ENCODE data around the gene MGAM2. TPM values are rescaled to one million over a fixed set of nuclear protein-coding genes. Genes with fewer than 3 reads are reported as not detected.
"Not testable (repeated sequence)": the region's sequence is repeated elsewhere in the genome, so short reads cannot be mapped to it uniquely, and the experiment has no call there.

The MGAM2 gene
- total and polyA plus RNA-seq, 4 donors = 0.09 to 0.59 (median 0.11) TPM

DNA sequence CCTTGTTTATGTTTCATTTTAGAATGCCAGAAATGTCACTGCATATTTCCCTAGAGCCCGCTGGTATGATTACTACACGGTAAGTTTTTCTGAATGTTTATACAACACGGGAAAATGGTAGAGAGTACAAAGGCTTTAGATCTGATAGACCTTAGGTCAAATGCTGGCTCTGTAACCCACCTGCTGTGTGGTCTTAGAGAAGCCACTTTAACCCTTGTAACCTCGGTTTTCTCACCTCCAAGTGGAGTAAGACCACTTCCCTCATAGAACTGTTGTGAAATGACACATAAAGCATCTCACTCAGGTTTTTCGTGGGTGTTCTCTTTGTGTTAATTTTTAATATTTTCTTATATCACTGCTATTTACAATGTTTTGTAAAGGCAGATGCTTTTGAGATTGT lies 13.9 kb upstream of the MGAM2 start:
- Histone ChIP-seq H3K36me3 (ENCODE audit: control insufficient read depth in 4 of 4, insufficient read depth in 3 of 4, low read depth in 1 of 4, low read length in 3 of 4) (no peaks in the 10 kb centered on the region), H3K27me3 (ENCODE audit: control insufficient read depth in 4 of 4, insufficient read depth in 4 of 4, low read length in 3 of 4) (no peaks in the 10 kb centered on the region), H3K4me1 (ENCODE audit: control insufficient read depth in 4 of 4, insufficient read depth in 4 of 4, low read length in 3 of 4) (no peaks in the 10 kb centered on the region), H3K9ac (ENCODE audit: low read depth in 1 of 2, low read length in 2 of 2) (no peak overlapping the region), H3K9me3 (ENCODE audit: control insufficient read depth in 4 of 4, low read length in 3 of 4) (no peaks in the 10 kb centered on the region), H3K4me3 (ENCODE audit: low read depth in 1 of 3, low read length in 3 of 3) (no peak overlapping the region), H3K27ac (ENCODE audit: low read depth in 1 of 2, low read length in 2 of 2) (no peak overlapping the region)
- DNase-seq (ENCODE audit: low spot score) = no peak
- TF ChIP-seq NR2F2 (IDR thresholded peaks at IDR 0.05) (no peak), EGR1 (IDR thresholded peaks at IDR 0.05; ENCODE audit: low read depth in 2 of 2) (no peak), YY1 (IDR thresholded peaks at IDR 0.05) (no peak), FOXA1 (IDR thresholded peaks at IDR 0.05) (no peak), HNF4G (IDR thresholded peaks at IDR 0.05) (no peak), FOXA2 (IDR thresholded peaks at IDR 0.05) (no peak), HNF4A (conservative IDR thresholded peaks at IDR 0.05) (no peak), RXRA (IDR thresholded peaks at IDR 0.05) (no peak), TAF1 (conservative IDR thresholded peaks at IDR 0.05) (no peak), JUND (IDR thresholded peaks at IDR 0.05) (no peak), RAD21 (IDR thresholded peaks at IDR 0.05) (no peak), GABPA (IDR thresholded peaks at IDR 0.05 in 1 of 2, conservative IDR thresholded peaks at IDR 0.05 in 1 of 2) (no peak)
- TF ChIP-seq, protein P1, sequence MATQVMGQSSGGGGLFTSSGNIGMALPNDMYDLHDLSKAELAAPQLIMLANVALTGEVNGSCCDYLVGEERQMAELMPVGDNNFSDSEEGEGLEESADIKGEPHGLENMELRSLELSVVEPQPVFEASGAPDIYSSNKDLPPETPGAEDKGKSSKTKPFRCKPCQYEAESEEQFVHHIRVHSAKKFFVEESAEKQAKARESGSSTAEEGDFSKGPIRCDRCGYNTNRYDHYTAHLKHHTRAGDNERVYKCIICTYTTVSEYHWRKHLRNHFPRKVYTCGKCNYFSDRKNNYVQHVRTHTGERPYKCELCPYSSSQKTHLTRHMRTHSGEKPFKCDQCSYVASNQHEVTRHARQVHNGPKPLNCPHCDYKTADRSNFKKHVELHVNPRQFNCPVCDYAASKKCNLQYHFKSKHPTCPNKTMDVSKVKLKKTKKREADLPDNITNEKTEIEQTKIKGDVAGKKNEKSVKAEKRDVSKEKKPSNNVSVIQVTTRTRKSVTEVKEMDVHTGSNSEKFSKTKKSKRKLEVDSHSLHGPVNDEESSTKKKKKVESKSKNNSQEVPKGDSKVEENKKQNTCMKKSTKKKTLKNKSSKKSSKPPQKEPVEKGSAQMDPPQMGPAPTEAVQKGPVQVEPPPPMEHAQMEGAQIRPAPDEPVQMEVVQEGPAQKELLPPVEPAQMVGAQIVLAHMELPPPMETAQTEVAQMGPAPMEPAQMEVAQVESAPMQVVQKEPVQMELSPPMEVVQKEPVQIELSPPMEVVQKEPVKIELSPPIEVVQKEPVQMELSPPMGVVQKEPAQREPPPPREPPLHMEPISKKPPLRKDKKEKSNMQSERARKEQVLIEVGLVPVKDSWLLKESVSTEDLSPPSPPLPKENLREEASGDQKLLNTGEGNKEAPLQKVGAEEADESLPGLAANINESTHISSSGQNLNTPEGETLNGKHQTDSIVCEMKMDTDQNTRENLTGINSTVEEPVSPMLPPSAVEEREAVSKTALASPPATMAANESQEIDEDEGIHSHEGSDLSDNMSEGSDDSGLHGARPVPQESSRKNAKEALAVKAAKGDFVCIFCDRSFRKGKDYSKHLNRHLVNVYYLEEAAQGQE (IDR thresholded peaks at IDR 0.05) = no peak
- TF ChIP-seq, protein P2, sequence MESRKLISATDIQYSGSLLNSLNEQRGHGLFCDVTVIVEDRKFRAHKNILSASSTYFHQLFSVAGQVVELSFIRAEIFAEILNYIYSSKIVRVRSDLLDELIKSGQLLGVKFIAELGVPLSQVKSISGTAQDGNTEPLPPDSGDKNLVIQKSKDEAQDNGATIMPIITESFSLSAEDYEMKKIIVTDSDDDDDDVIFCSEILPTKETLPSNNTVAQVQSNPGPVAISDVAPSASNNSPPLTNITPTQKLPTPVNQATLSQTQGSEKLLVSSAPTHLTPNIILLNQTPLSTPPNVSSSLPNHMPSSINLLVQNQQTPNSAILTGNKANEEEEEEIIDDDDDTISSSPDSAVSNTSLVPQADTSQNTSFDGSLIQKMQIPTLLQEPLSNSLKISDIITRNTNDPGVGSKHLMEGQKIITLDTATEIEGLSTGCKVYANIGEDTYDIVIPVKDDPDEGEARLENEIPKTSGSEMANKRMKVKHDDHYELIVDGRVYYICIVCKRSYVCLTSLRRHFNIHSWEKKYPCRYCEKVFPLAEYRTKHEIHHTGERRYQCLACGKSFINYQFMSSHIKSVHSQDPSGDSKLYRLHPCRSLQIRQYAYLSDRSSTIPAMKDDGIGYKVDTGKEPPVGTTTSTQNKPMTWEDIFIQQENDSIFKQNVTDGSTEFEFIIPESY (IDR thresholded peaks at IDR 0.05) = no peak
- TF ChIP-seq, protein P3, sequence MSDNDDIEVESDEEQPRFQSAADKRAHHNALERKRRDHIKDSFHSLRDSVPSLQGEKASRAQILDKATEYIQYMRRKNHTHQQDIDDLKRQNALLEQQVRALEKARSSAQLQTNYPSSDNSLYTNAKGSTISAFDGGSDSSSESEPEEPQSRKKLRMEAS (IDR thresholded peaks at IDR 0.05) = no peak
- WGBS = 69% methylated on average over 5 of the region's 5 CpGs

DNA sequence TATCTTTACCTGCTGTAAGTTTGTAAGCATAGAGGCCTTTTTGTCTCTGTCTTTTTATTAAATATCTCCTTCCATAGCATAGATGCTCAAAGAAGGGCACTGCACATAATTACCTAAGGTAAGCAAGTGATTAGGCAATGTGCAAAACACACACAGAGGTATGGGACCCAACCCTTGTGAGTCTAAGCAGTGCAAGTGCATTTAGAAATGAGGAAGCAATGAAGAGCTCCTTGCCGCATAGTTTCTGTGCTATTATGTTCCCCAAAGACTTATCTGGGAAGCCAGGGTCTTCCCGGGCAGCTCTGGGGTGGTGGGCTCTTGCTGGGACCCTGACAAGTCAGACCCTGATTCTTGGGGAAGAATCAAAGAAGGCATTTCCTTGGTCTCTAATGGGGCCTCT lies 13.5 kb upstream of the MGAM2 start:
- Histone ChIP-seq H3K4me1 (ENCODE audit: control insufficient read depth in 4 of 4, insufficient read depth in 4 of 4, low read length in 3 of 4) (no peaks in the 10 kb centered on the region), H3K9ac (ENCODE audit: low read depth in 1 of 2, low read length in 2 of 2) (no peak overlapping the region), H3K9me3 (ENCODE audit: control insufficient read depth in 4 of 4, low read length in 3 of 4) (no peaks in the 10 kb centered on the region), H3K27ac (ENCODE audit: low read depth in 1 of 2, low read length in 2 of 2) (no peak overlapping the region), H3K4me3 (ENCODE audit: low read depth in 1 of 3, low read length in 3 of 3) (no peak overlapping the region), H3K27me3 (ENCODE audit: control insufficient read depth in 4 of 4, insufficient read depth in 4 of 4, low read length in 3 of 4) (no peaks in the 10 kb centered on the region), H3K36me3 (ENCODE audit: control insufficient read depth in 4 of 4, insufficient read depth in 3 of 4, low read depth in 1 of 4, low read length in 3 of 4) (no peaks in the 10 kb centered on the region)
- WGBS = 41% methylated on average over 2 of the region's 2 CpGs
- TF ChIP-seq FOXA1 (IDR thresholded peaks at IDR 0.05) (no peak), RXRA (IDR thresholded peaks at IDR 0.05) (no peak), HNF4G (IDR thresholded peaks at IDR 0.05) (no peak), YY1 (IDR thresholded peaks at IDR 0.05) (no peak), EGR1 (IDR thresholded peaks at IDR 0.05; ENCODE audit: low read depth in 2 of 2) (no peak), FOXA2 (IDR thresholded peaks at IDR 0.05) (no peak), NR2F2 (IDR thresholded peaks at IDR 0.05) (no peak), HNF4A (conservative IDR thresholded peaks at IDR 0.05) (no peak), RAD21 (IDR thresholded peaks at IDR 0.05) (no peak), JUND (IDR thresholded peaks at IDR 0.05) (no peak), SP1 (IDR thresholded peaks at IDR 0.05) (no peak), TAF1 (conservative IDR thresholded peaks at IDR 0.05) (no peak)
- TF ChIP-seq, protein P2 (IDR thresholded peaks at IDR 0.05) = no peak
- TF ChIP-seq, protein P4, sequence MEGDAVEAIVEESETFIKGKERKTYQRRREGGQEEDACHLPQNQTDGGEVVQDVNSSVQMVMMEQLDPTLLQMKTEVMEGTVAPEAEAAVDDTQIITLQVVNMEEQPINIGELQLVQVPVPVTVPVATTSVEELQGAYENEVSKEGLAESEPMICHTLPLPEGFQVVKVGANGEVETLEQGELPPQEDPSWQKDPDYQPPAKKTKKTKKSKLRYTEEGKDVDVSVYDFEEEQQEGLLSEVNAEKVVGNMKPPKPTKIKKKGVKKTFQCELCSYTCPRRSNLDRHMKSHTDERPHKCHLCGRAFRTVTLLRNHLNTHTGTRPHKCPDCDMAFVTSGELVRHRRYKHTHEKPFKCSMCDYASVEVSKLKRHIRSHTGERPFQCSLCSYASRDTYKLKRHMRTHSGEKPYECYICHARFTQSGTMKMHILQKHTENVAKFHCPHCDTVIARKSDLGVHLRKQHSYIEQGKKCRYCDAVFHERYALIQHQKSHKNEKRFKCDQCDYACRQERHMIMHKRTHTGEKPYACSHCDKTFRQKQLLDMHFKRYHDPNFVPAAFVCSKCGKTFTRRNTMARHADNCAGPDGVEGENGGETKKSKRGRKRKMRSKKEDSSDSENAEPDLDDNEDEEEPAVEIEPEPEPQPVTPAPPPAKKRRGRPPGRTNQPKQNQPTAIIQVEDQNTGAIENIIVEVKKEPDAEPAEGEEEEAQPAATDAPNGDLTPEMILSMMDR (IDR thresholded peaks at IDR 0.05; ENCODE audit: low read depth, low read length, missing input control) = no peak
- TF ChIP-seq, protein P3 (IDR thresholded peaks at IDR 0.05) = no peak
- no peak for DNase-seq (ENCODE audit: low spot score)

DNA sequence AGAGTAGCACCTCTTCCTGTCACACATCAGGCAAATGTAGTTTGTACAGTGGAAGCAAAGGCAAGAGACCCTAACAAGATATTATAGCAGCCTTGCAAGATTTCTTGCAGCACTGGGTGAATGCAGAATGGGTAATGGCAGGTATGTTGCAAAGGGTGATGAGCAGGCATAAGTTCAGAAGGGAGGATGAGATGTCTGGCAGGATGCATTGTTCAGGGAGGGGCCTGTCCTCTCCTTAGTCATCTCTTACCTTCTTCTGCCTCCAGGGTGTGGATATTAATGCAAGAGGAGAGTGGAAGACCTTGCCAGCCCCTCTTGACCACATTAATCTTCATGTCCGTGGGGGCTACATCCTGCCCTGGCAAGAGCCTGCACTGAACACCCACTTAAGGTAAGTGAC lies 12.2 kb upstream of the MGAM2 start:
- not testable (repeated sequence) for H3K36me3 ChIP-seq (ENCODE audit: control insufficient read depth in 4 of 4, insufficient read depth in 3 of 4, low read depth in 1 of 4, low read length in 3 of 4); H3K4me1 ChIP-seq (ENCODE audit: control insufficient read depth in 4 of 4, insufficient read depth in 4 of 4, low read length in 3 of 4); H3K9me3 ChIP-seq (ENCODE audit: control insufficient read depth in 4 of 4, low read length in 3 of 4); H3K9ac ChIP-seq (ENCODE audit: low read depth in 1 of 2, low read length in 2 of 2); DNase-seq (ENCODE audit: low spot score); H3K4me3 ChIP-seq (ENCODE audit: low read depth in 1 of 3, low read length in 3 of 3); H3K27ac ChIP-seq (ENCODE audit: low read depth in 1 of 2, low read length in 2 of 2); H3K27me3 ChIP-seq (ENCODE audit: control insufficient read depth in 4 of 4, insufficient read depth in 4 of 4, low read length in 3 of 4)
- 65% methylated on average over 1 of the region's 1 CpG for WGBS

All from liver (tissue), 9 donors.